ENCODE measurements around the gene PCDHGB2.
"Not testable (repeated sequence)": the region's sequence is repeated elsewhere in the genome, so short reads cannot be mapped to it uniquely, and the experiment has no call there.

PCDHGB2 gene

GRCh38 chr5:141351591-141351990 is 8.2 kb upstream of the PCDHGB2 start:
- no peak for DNase-seq

DNA sequence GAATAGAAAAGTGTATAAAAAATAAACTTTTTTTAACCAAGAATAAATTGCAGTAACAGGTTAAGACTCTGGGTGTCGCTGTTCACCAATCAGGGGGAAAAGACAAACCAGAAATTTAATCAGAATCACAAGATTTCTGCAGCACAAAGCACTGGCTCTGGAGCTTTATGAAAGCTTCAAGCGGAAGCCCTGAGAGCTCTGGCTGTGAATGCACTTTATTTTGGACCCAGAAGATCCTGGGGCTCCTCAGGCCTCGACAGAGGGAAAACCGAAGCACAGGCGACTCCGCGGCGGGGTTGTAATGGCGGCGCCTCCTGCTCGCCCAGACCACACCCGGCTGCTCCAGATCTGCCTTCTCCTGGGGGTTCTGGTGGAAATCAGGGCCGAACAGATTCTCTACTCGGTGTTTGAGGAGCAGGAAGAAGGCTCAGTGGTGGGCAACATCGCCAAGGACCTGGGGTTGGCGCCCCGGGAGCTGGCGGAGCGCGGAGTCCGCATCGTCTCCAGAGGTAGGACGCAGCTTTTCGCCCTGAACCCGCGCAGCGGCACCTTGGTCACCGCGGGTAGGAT is 4.8 kb upstream of the PCDHGB2 start, which contains the start of gene PCDHGA4:
Gene PCDHGA4 (plus strand): TSS at position 122 of the 570 bp plus-strand sequence. CDS start 87 bp downstream, at position 209.
- DNase-seq = no peak

DNA sequence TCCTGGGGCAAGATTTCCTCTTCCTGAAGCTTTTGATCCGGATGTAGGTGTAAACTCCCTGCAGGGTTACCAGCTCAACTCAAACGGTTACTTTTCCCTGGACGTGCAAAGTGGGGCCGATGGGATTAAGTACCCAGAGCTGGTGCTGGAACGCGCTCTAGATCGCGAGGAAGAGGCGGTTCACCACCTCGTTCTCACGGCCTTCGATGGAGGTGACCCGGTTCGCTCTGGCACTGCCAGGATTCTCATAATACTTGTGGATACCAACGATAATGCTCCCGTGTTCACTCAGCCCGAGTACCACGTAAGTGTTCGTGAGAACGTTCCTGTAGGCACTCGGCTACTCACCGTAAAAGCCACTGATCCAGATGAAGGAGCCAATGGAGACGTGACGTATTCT is 4.2 kb upstream of the PCDHGB2 start:
- DNase-seq = no peak

- no peak for DNase-seq
These were observed 3.7 kb upstream of the PCDHGB2 start for GRCh38 chr5:141356133-141356532.

DNA sequence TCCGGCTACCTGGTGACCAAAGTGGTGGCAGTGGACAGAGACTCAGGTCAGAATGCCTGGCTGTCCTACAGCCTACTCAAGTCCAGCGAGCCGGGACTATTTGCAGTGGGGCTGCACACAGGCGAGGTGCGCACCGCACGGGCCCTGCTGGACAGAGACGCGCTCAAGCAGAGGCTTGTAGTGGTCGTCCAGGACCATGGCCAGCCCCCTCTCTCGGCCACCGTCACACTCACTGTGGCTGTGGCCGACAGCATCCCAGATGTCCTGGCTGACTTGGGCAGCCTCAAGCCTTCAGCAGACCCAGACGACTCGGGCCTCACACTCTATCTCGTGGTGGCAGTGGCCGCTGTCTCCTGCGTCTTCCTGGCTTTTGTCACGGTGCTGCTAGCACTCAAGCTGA is 2.8 kb upstream of the PCDHGB2 start:
- no peak for DNase-seq

GRCh38 chr5:141360685-141361084 is 891 bp downstream of the PCDHGB2 start:
- DNase-seq = no peak

GRCh38 chr5:141362719-141363118 is 2.9 kb downstream of the PCDHGB2 start:
- DNase-seq = no peak

DNA sequence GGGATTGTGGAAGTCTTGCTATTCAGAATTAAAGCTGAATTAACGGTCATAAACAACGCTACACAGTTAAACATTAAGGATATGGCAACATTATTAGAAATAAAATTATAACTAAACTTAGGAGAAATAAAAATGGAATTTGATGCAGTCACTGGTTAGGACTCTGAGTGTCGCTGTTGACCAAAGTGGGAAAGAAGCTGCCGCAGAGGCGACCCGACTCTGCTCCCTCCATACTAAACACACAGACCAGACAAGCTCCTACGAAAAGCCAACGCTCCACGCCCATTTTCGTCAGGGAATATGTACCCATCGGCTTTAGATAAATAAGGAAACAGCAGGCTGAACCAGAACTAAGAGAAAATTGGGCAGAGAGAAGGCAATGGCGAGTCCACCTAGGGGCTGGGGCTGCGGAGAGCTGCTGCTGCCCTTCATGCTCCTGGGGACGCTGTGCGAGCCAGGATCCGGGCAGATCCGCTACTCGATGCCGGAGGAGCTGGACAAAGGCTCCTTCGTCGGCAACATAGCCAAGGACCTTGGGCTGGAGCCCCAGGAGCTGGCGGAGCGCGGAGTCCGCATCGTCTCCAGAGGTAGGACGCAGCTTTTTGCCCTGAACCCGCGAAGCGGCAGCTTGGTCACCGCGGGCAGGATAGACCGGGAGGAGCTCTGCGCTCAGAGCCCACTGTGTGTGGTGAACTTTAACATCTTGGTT is 4.3 kb downstream of the PCDHGB2 start, which contains the start of gene PCDHGA5:
Gene PCDHGA5 (plus strand): TSS at position 211 of the 709 bp plus-strand sequence. CDS start 169 bp downstream, at position 380.
- no peak for DNase-seq

DNA sequence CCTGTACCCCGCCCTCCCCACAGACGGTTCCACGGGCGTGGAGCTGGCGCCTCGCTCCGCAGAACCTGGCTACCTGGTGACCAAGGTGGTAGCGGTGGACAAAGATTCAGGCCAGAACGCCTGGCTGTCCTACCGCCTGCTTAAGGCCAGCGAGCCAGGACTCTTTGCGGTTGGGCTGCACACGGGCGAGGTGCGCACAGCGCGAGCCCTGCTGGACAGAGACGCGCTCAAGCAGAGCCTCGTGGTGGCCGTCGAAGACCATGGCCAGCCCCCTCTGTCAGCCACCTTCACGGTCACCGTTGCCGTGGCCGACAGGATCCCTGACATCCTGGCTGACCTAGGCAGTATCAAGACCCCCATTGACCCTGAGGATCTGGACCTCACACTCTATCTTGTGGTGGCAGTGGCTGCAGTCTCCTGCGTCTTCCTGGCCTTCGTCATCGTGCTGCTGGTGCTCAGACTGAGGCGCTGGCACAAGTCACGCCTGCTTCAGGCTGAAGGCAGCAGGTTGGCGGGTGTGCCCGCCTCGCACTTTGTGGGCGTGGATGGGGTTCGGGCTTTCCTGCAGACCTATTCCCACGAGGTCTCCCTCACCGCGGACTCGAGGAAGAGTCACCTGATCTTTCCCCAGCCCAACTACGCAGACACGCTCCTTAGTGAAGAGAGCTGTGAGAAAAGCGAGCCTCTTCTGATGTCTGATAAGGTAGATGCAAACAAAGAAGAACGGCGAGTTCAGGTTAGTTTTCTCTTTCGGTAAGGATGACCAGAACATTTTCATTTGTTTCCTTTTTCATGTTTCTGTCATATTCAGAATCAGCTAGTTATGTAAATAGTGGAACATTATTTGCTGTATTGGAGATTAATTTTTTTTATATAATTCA is 6.5 kb downstream of the PCDHGB2 start:
- no peak for DNase-seq

GRCh38 chr5:141369994-141370848 is 10.4 kb downstream of the PCDHGB2 start, which contains the start of gene PCDHGB3:
Gene PCDHGB3, plus strand, starts transcription at chr5:141370242. Its CDS starts 153 bp downstream, at chr5:141370395.
- DNase-seq = peak; percentile 32

GRCh38 chr5:141371572-141372475 is 12.0 kb downstream of the PCDHGB2 start:
- no peak for DNase-seq

- peak; percentile 6 for DNase-seq
These were observed 14.0 kb downstream of the PCDHGB2 start, which contains the start of gene PCDHGA6 for GRCh38 chr5:141373673-141374317. Gene PCDHGA6, plus strand, starts transcription at chr5:141373891. Its CDS starts 193 bp downstream, at chr5:141374084.

GRCh38 chr5:141374627-141375026 is 14.8 kb downstream of the PCDHGB2 start:
- DNase-seq = no peak

GRCh38 chr5:141375444-141376155 is 15.8 kb downstream of the PCDHGB2 start:
- DNase-seq = not testable (repeated sequence)

- DNase-seq = no peak
These were observed 22.9 kb downstream of the PCDHGB2 start, which contains the start of gene PCDHGA7 for GRCh38 chr5:141382469-141383294. Gene PCDHGA7, plus strand, starts transcription at chr5:141382742. Its CDS starts 158 bp downstream, at chr5:141382900.

- no peak for DNase-seq
These were observed 23.6 kb downstream of the PCDHGB2 start for GRCh38 chr5:141383345-141383744.

- DNase-seq = no peak
These were observed 24.9 kb downstream of the PCDHGB2 start for GRCh38 chr5:141384471-141385267.
